ENCODE data around the gene CYYR1. TPM values are rescaled to one million over a fixed set of nuclear protein-coding genes. Genes with fewer than 3 reads are reported as not detected.

Gene CYYR1
- total RNA-seq, 1 donor, result not detected

- no peak for DNase-seq (ENCODE audit: low read depth)
- TF ChIP-seq CTCF (IDR thresholded peaks at IDR 0.05; ENCODE audit: insufficient read depth, low read depth, low read length), result no peak
- H3K4me3 ChIP-seq (ENCODE audit: low read depth, low read length), result no peak overlapping the region
Observed at GRCh38 chr21:26432410-26432809, 140.7 kb downstream of the CYYR1 start.

GRCh38 chr21:26425576-26425975, 147.5 kb downstream of the CYYR1 start:
- H3K4me3 ChIP-seq (ENCODE audit: low read depth, low read length), result no peak overlapping the region
- DNase-seq (ENCODE audit: low read depth), result no peak
- TF ChIP-seq CTCF (IDR thresholded peaks at IDR 0.05; ENCODE audit: insufficient read depth, low read depth, low read length), result no peak

GRCh38 chr21:26423511-26423910, 149.6 kb downstream of the CYYR1 start:
- DNase-seq (ENCODE audit: low read depth), result no peak
- TF ChIP-seq CTCF (IDR thresholded peaks at IDR 0.05; ENCODE audit: insufficient read depth, low read depth, low read length), result no peak

GRCh38 chr21:26422706-26423105, 150.4 kb downstream of the CYYR1 start:
- no peak for DNase-seq (ENCODE audit: low read depth)
- no peak overlapping the region for H3K4me3 ChIP-seq (ENCODE audit: low read depth, low read length)
- TF ChIP-seq CTCF (IDR thresholded peaks at IDR 0.05; ENCODE audit: insufficient read depth, low read depth, low read length), result no peak

More at GRCh38 chr21:26423511-26423910, 149.6 kb downstream of the CYYR1 start:
- H3K4me3 ChIP-seq (ENCODE audit: low read depth, low read length), result no peak overlapping the region

GRCh38 chr21:26422138-26422537, 150.9 kb downstream of the CYYR1 start:
- TF ChIP-seq CTCF (IDR thresholded peaks at IDR 0.05; ENCODE audit: insufficient read depth, low read depth, low read length), result no peak
- no peak for DNase-seq (ENCODE audit: low read depth)

GRCh38 chr21:26421724-26422123, 151.4 kb downstream of the CYYR1 start:
- no peak overlapping the region for H3K4me3 ChIP-seq (ENCODE audit: low read depth, low read length)
- TF ChIP-seq CTCF (IDR thresholded peaks at IDR 0.05; ENCODE audit: insufficient read depth, low read depth, low read length), result no peak
- DNase-seq (ENCODE audit: low read depth), result no peak

More at GRCh38 chr21:26422138-26422537, 150.9 kb downstream of the CYYR1 start:
- H3K4me3 ChIP-seq (ENCODE audit: low read depth, low read length), result no peak overlapping the region
